ENCODE results near the gene C6orf89. TPM values are rescaled to one million over a fixed set of nuclear protein-coding genes. Genes with fewer than 3 reads are reported as not detected.
A peak's percentile ranks its signal among the peaks of the same experiment; 100 is the strongest.

Gene C6orf89
- polyA plus RNA-seq, 1 donor (not counting 4 experiments of a cell fraction or from before 2014, with no cell fraction given): 29.0 TPM

DNA sequence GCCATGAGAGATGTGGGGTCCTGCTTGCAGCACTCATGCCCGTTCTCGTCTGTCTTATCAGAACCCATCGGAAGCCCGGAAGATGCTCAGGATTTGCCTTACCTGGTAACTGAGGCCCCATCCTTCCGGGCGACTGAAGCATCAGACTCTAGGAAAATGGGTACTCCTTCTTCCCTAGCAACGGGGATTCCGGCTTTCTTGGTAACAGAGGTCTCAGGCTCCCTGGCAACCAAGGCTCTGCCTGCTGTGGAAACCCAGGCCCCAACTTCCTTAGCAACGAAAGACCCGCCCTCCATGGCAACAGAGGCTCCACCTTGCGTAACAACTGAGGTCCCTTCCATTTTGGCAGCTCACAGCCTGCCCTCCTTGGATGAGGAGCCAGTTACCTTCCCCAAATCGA lies 77.1 kb downstream of the C6orf89 start:
- Histone ChIP-seq H3K36me3 (ENCODE audit: control insufficient read depth in 2 of 2, extremely low read depth in 1 of 2, insufficient read depth in 2 of 2, low read length in 2 of 2) (peaks cover 5 to 12% of the 10 kb centered on the region in 2 experiments), H3K9ac (ENCODE audit: control insufficient read depth, extremely low read depth, insufficient read depth, low read length) (no peak overlapping the region), H3K27me3 (ENCODE audit: control insufficient read depth, extremely low read depth, insufficient read depth, low read length) (no peaks in the 10 kb centered on the region), H3K4me1 (ENCODE audit: control insufficient read depth, extremely low read depth, insufficient read depth, low read length) (peaks cover 24% of the 10 kb centered on the region), H3K9me3 (ENCODE audit: control insufficient read depth, low read depth, low read length) (no peaks in the 10 kb centered on the region), H3K27ac (ENCODE audit: control insufficient read depth, insufficient read depth, low read length) (no peak overlapping the region), H3K4me2 (ENCODE audit: control insufficient read depth, extremely low read depth, insufficient read depth, low read depth, low read length) (no peak overlapping the region), H4K20me1 (ENCODE audit: control insufficient read depth, extremely low read depth, insufficient read depth, low read length) (no peaks in the 10 kb centered on the region), H3K4me3 (ENCODE audit: control insufficient read depth in 2 of 3, extremely low read depth in 1 of 3, insufficient read depth in 2 of 3, low read depth in 1 of 3, low read length in 3 of 3) (no peak overlapping the region), H3K79me2 (ENCODE audit: control insufficient read depth, insufficient read depth, low read length) (no peaks in the 10 kb centered on the region), H2AFZ (ENCODE audit: control insufficient read depth, low read length) (no peak overlapping the region), H3K9me1 (ENCODE audit: control insufficient read depth, extremely low read depth, insufficient read depth, low read length) (no peaks in the 10 kb centered on the region)
- FAIRE-seq (no peak), DNase-seq (ENCODE audit: low read depth, low spot score) (no peak)
- TF ChIP-seq, protein P1, sequence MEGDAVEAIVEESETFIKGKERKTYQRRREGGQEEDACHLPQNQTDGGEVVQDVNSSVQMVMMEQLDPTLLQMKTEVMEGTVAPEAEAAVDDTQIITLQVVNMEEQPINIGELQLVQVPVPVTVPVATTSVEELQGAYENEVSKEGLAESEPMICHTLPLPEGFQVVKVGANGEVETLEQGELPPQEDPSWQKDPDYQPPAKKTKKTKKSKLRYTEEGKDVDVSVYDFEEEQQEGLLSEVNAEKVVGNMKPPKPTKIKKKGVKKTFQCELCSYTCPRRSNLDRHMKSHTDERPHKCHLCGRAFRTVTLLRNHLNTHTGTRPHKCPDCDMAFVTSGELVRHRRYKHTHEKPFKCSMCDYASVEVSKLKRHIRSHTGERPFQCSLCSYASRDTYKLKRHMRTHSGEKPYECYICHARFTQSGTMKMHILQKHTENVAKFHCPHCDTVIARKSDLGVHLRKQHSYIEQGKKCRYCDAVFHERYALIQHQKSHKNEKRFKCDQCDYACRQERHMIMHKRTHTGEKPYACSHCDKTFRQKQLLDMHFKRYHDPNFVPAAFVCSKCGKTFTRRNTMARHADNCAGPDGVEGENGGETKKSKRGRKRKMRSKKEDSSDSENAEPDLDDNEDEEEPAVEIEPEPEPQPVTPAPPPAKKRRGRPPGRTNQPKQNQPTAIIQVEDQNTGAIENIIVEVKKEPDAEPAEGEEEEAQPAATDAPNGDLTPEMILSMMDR (optimal IDR thresholded peaks at IDR 0.05 in 1 of 3, IDR thresholded peaks at IDR 0.05 in 1 of 3, conservative IDR thresholded peaks at IDR 0.05 in 1 of 3; ENCODE audit: extremely low read depth in 1 of 3, insufficient read depth in 2 of 3, low read length in 3 of 3): no peak
- no peak for TF ChIP-seq EZH2 (IDR thresholded peaks at IDR 0.05; ENCODE audit: low read length)
- dilution Hi-C loops (cut with MboI; ENCODE audit: extremely low pct_ligation_motif_present, low sequenced_read_pairs): no loop called here

- H3K9me3 ChIP-seq (ENCODE audit: control insufficient read depth, low read depth, low read length): no peaks in the 10 kb centered on the region
- peaks cover 31% of the 10 kb centered on the region for H3K4me1 ChIP-seq (ENCODE audit: control insufficient read depth, extremely low read depth, insufficient read depth, low read length)
- peaks cover 7 to 20% of the 10 kb centered on the region in 2 experiments for H3K36me3 ChIP-seq (ENCODE audit: control insufficient read depth in 2 of 2, extremely low read depth in 1 of 2, insufficient read depth in 2 of 2, low read length in 2 of 2)
- H3K4me2 ChIP-seq (ENCODE audit: control insufficient read depth, extremely low read depth, insufficient read depth, low read depth, low read length): peak overlapping the region; percentile 19
- no peak for FAIRE-seq
- DNase-seq (ENCODE audit: low read depth, low spot score): peak; percentile 72
- H3K27ac ChIP-seq (ENCODE audit: control insufficient read depth, insufficient read depth, low read length): no peak overlapping the region
- dilution Hi-C loops (cut with MboI; ENCODE audit: extremely low pct_ligation_motif_present, low sequenced_read_pairs): no loop called here
- no peaks in the 10 kb centered on the region for H4K20me1 ChIP-seq (ENCODE audit: control insufficient read depth, extremely low read depth, insufficient read depth, low read length)
- no peaks in the 10 kb centered on the region for H3K79me2 ChIP-seq (ENCODE audit: control insufficient read depth, insufficient read depth, low read length)
- H3K27me3 ChIP-seq (ENCODE audit: control insufficient read depth, extremely low read depth, insufficient read depth, low read length): no peaks in the 10 kb centered on the region
- no peaks in the 10 kb centered on the region for H3K9me1 ChIP-seq (ENCODE audit: control insufficient read depth, extremely low read depth, insufficient read depth, low read length)
- H3K4me3 ChIP-seq (ENCODE audit: control insufficient read depth in 2 of 3, extremely low read depth in 1 of 3, insufficient read depth in 2 of 3, low read depth in 1 of 3, low read length in 3 of 3): no peak overlapping the region
- TF ChIP-seq EZH2 (IDR thresholded peaks at IDR 0.05; ENCODE audit: low read length): no peak
- TF ChIP-seq, protein P1 (optimal IDR thresholded peaks at IDR 0.05 in 1 of 3, IDR thresholded peaks at IDR 0.05 in 1 of 3, conservative IDR thresholded peaks at IDR 0.05 in 1 of 3; ENCODE audit: extremely low read depth in 1 of 3, insufficient read depth in 2 of 3, low read length in 3 of 3): no peak
- no peak overlapping the region for H2AFZ ChIP-seq (ENCODE audit: control insufficient read depth, low read length)
- H3K9ac ChIP-seq (ENCODE audit: control insufficient read depth, extremely low read depth, insufficient read depth, low read length): no peak overlapping the region
Observed at GRCh38 chr6:36963451-36964290, 77.9 kb downstream of the C6orf89 start.

Measured in keratinocyte (primary cell).